C4-2B (cell line): ENCODE results near the gene C3.

Source experiments
- H3K27ac ChIP-seq: fragments of 450-650 bp; 2 replicates; pipeline ENCODE4 v1.5.1; 2017
- ZFX ChIP-seq: fragments of 450-650 bp; IDR thresholded peaks from 2 replicates; pipeline ENCODE4 v1.6.1; 2017
- TF ChIP-seq, protein P1 (sequence below): fragments of 450-650 bp; conservative IDR thresholded peaks from 2 replicates; pipeline ENCODE4 v1.5.1; 2017; ENCODE audit warnings: mild to moderate bottlenecking

C3 gene

DNA sequence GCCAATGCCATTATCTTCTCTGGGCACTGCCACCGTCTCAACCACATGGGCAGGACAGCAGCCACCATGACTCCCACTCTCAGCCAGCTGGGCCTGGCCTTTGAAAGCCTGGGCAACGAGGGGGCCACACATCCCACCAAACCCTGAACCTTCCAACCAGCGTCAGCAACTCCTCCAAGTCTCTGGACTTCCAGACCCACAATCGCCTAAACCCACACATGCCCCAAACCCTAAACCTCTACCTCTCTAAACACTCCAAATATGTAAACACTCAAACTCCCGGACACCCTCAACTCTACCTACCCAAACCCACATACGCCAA is 949 bp downstream of the C3 start:
- no peak overlapping the region for H3K27ac ChIP-seq
- TF ChIP-seq, protein P1, sequence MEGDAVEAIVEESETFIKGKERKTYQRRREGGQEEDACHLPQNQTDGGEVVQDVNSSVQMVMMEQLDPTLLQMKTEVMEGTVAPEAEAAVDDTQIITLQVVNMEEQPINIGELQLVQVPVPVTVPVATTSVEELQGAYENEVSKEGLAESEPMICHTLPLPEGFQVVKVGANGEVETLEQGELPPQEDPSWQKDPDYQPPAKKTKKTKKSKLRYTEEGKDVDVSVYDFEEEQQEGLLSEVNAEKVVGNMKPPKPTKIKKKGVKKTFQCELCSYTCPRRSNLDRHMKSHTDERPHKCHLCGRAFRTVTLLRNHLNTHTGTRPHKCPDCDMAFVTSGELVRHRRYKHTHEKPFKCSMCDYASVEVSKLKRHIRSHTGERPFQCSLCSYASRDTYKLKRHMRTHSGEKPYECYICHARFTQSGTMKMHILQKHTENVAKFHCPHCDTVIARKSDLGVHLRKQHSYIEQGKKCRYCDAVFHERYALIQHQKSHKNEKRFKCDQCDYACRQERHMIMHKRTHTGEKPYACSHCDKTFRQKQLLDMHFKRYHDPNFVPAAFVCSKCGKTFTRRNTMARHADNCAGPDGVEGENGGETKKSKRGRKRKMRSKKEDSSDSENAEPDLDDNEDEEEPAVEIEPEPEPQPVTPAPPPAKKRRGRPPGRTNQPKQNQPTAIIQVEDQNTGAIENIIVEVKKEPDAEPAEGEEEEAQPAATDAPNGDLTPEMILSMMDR = no peak
- no peak for TF ChIP-seq ZFX

DNA sequence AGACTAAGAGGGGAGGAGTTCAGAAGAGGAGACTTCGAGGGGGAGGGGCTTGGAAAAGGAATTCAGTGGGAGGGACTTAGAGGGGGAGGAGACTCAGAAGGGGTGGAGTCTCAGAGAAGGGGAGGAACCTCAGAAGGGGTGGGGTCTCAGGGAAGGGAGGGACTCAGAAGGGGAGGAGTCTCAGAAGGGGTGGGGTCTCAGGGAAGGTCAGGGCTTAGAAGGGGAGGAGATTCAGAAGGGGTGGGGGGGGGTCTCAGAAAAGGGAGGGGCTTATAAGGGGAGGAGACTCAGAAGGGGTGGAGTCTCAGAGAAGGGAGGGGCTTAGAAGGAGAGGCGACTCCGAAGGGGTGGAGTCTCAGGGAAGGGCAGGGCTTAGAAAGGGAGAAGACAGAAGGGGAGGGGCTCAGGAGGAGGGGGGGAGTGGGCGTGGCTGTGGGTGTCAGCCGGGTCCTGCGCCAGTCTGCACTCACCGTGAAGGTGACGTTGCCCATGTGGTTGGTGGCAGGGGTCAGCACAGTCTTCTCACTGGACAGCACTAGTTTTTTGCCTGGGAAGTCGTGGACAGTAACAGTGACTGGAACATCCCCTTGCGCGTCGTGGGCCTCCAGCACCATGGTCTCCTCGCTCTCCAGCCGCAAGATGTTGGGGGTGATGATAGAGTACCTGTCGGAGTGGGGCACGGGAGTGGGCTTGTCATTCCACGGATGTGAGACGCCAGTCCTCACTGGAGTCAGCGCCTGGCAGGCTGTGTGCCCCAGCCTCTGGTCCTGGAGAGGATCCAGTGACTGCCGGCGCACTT is 1.5 kb downstream of the C3 start:
- H3K27ac ChIP-seq = no peak overlapping the region
- TF ChIP-seq ZFX = no peak
- TF ChIP-seq, protein P1 = no peak

DNA sequence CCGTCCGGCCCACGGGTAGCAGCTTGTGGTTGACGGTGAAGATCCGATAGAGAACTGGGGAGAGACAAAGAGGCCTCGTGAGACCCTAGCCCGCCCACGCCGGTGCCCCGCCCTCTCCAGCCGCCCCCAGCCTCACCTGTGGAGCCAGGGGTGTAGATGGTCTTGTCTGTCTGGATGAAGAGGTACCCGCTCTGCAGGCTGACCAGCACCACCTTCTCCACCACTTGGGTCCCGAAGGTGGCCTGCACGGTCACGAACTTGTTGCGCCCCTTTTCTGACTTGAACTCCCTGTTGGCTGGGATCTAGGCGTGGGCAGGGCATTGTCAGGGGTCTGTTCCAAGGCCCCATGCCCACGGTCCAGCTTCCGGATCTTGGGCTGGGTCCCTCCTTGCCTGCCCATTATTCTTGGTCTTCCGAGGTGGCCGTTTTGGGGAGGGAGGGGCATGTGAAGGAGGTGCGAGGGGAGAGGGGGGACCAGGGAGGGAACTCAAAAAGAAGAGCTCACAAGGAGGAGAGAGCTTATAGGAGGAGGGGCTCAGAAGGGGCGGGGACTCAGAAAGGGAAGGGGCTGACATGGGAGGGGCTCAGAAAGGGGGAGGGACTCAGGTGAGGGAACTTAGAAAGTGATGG is 2.2 kb downstream of the C3 start:
- H3K27ac ChIP-seq = no peak overlapping the region
- TF ChIP-seq, protein P1 = no peak
- no peak for TF ChIP-seq ZFX

DNA sequence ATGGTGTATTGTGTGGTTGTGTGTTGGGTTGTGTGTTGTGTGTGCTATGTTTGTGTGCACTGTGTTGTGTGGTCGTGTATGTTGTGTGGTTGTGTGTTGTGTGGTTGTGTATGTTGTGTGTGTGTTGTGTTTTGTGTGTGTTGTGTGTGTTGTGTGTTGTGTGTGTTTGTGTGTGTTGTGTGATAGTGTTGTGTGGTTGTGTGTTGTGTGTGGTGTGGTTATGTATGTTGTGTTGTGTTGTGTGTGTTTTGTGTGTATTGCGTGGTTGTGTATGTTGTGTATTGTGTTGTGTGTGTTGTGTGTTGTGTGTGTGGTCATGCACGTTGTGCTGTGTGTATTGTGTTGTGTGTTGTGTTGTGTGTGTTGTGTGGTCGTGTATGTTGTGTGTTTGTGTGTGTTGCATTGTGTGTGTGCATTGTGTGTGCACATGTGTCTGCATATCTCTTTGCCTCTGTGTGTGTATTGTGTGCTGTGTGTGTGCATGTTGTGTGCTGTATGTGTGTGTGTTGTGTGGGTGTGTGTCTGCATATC is 2.9 kb downstream of the C3 start:
- TF ChIP-seq ZFX = no peak
- TF ChIP-seq, protein P1 = no peak

DNA sequence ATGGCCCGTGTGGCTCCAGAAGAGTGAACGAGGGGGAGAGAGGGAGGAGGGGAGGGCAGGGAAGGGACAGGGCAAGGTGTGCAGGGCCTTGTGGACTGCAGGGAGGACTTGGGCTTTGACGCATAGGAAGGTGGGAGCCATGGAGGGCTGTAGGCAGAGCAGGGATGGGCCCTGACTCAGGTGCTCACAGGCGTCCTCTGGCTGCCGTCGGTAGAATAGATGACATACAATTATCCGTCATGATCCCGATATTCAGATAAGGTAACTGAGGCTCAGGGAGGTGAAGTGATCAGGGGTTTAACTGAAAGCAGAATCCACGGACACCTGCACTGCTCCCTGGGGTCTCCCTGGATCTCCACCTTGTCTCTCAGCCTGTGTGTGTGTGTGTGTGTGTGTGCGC is 3.4 kb downstream of the C3 start:
- no peak for TF ChIP-seq ZFX
- TF ChIP-seq, protein P1 = no peak; the same call in 1 of the 2 replicates
- no peak overlapping the region for H3K27ac ChIP-seq

More for the DNA sequence above, 2.9 kb downstream of the C3 start:
- H3K27ac ChIP-seq = no peak overlapping the region

DNA sequence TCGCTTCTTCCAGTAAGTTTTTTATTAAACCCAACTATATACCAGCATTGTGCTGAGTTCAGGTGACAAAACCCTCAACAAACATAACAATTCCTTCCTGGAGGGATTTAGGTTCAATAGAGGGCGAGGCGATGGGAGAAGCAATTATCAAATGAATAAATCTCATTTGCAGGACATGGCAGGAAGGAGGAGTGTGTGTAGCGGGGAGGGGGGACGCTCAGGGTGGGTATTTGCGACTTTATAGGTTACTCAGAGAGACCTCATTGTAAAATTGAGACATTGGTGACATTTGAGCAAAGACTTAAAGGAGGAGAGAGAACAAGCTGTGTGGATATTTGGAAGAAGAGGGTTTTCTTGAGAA is 3.9 kb downstream of the C3 start:
- TF ChIP-seq, protein P1 = no peak
- TF ChIP-seq ZFX = no peak
- H3K27ac ChIP-seq = no peak overlapping the region
